ENCODE results near the gene BABAM1.
A peak's percentile ranks its signal among the peaks of the same experiment; 100 is the strongest.

BABAM1 gene

GRCh38 chr19:17266975-17267788, at the start of gene BABAM1:
Gene BABAM1 (plus strand): TSS chr19:17267443. CDS start chr19:17268807, 1,364 bp downstream.
- FAIRE-seq = peak; percentile 99

GRCh38 chr19:17219286-17219685, 48.0 kb upstream of the BABAM1 start:
- FAIRE-seq = no peak

GRCh38 chr19:17220207-17220758, 47.0 kb upstream of the BABAM1 start:
- FAIRE-seq = no peak

GRCh38 chr19:17225053-17225452, 42.2 kb upstream of the BABAM1 start:
- no peak for FAIRE-seq

GRCh38 chr19:17226002-17226933, 41.0 kb upstream of the BABAM1 start, which contains the start of gene OCEL1:
Gene OCEL1 (plus strand): TSS chr19:17226226. CDS start chr19:17226248, 22 bp downstream.
- FAIRE-seq = peak; percentile 62

GRCh38 chr19:17227798-17228367, 39.4 kb upstream of the BABAM1 start:
- no peak for FAIRE-seq

GRCh38 chr19:17229890-17230289, 37.4 kb upstream of the BABAM1 start:
- FAIRE-seq = no peak

- no peak for FAIRE-seq
Observed at GRCh38 chr19:17232258-17232657, 35.0 kb upstream of the BABAM1 start.

- FAIRE-seq = no peak
Observed at GRCh38 chr19:17234911-17235299, 32.3 kb upstream of the BABAM1 start.

GRCh38 chr19:17235300-17235970, 31.8 kb upstream of the BABAM1 start:
- no peak for FAIRE-seq

- no peak for FAIRE-seq
Observed at GRCh38 chr19:17235971-17236777, 31.1 kb upstream of the BABAM1 start.

- FAIRE-seq = no peak
Observed at GRCh38 chr19:17236811-17237543, 30.3 kb upstream of the BABAM1 start.

- FAIRE-seq = no peak
Observed at GRCh38 chr19:17237747-17238706, 29.2 kb upstream of the BABAM1 start.

- FAIRE-seq = no peak
Observed at GRCh38 chr19:17240062-17240752, 27.0 kb upstream of the BABAM1 start.

- no peak for FAIRE-seq
Observed at GRCh38 chr19:17240826-17241399, 26.3 kb upstream of the BABAM1 start.

- no peak for FAIRE-seq
Observed at GRCh38 chr19:17242431-17243208, 24.6 kb upstream of the BABAM1 start.

- FAIRE-seq = no peak
Observed at GRCh38 chr19:17243211-17243829, 23.9 kb upstream of the BABAM1 start.
